ENCODE data around the gene TRAFD1. TPM values are rescaled to one million over a fixed set of nuclear protein-coding genes. Genes with fewer than 3 reads are reported as not detected.

The TRAFD1 gene
- total RNA-seq, 4 donors from 2014 or later = 28.2 to 37.7 (median 30.2) TPM

DNA sequence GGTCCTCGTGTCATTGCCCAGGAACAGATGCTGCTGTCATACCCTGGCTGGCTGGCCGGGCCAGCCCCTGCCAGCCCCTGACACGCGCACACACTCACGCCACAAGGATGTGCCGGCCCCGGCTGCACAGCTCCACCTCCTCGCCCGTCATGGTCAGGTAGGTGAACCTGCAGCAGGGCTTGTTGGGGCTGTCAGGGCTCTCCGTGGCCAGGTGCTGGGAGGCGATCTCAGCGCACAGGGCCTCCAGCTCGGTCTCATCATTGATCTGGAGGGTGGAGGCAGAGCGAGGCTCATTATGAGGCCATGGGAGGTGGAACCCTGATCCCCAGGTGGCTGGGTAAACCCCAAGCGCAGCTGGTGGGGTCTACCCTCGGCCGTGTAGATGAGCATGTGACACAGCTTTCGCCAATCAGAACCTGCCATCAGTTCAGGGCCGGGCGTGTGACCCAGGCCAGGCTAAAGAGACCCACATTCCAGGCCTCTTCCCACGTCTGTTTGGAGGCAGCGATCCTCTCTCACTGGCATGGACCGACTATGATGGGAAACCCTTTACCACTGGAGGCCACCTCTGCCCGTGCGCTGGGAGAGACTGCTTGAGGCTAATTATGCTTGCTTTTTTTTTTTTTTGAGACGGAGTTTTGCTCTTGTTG is 38.8 kb downstream of the TRAFD1 start:
- no peak overlapping the region for H3K27ac ChIP-seq
- H3K36me3 ChIP-seq = peaks cover 0 to 89% of the 10 kb centered on the region in 2 donors
- H3K27me3 ChIP-seq = no peaks in the 10 kb centered on the region
- no peak overlapping the region for H3K4me3 ChIP-seq
- ATAC-seq = no peak
- no peak for TF ChIP-seq POLR2A (IDR thresholded peaks at IDR 0.05)
- TF ChIP-seq, protein P1, sequence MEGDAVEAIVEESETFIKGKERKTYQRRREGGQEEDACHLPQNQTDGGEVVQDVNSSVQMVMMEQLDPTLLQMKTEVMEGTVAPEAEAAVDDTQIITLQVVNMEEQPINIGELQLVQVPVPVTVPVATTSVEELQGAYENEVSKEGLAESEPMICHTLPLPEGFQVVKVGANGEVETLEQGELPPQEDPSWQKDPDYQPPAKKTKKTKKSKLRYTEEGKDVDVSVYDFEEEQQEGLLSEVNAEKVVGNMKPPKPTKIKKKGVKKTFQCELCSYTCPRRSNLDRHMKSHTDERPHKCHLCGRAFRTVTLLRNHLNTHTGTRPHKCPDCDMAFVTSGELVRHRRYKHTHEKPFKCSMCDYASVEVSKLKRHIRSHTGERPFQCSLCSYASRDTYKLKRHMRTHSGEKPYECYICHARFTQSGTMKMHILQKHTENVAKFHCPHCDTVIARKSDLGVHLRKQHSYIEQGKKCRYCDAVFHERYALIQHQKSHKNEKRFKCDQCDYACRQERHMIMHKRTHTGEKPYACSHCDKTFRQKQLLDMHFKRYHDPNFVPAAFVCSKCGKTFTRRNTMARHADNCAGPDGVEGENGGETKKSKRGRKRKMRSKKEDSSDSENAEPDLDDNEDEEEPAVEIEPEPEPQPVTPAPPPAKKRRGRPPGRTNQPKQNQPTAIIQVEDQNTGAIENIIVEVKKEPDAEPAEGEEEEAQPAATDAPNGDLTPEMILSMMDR (IDR thresholded peaks at IDR 0.05) = no peak
- no peak for TF ChIP-seq EP300 (IDR thresholded peaks at IDR 0.05)
- no peak for TF ChIP-seq POLR2AphosphoS5 (IDR thresholded peaks at IDR 0.05)
- H3K4me1 ChIP-seq = no peaks in the 10 kb centered on the region
- 93% methylated on average over 3 to 5 of the region's 26 CpGs for WGBS, 2 donors (ENCODE audit: low coverage in 1 of 2)
- peaks cover 0 to 1% (median 0%) of the 10 kb centered on the region in 3 donors for H3K9me3 ChIP-seq

GRCh38 chr12:112165624-112166023 is 40.3 kb downstream of the TRAFD1 start:
- Histone ChIP-seq H3K36me3 (peaks cover 0 to 89% of the 10 kb centered on the region in 2 donors), H3K27me3 (no peaks in the 10 kb centered on the region), H3K4me1 (no peaks in the 10 kb centered on the region), H3K27ac (no peak overlapping the region), H3K4me3 (no peak overlapping the region), H3K9me3 (no peaks in the 10 kb centered on the region)
- ATAC-seq = no peak
- TF ChIP-seq POLR2AphosphoS5 (IDR thresholded peaks at IDR 0.05) (no peak), POLR2A (IDR thresholded peaks at IDR 0.05) (no peak), EP300 (IDR thresholded peaks at IDR 0.05) (no peak)
- TF ChIP-seq, protein P1 (IDR thresholded peaks at IDR 0.05) = no peak
- WGBS, 2 donors (ENCODE audit: low coverage in 1 of 2) = 87% methylated on average over 3 of the region's 13 CpGs; no CpG with 5 or more reads in 1 of the 2 donors

- Histone ChIP-seq H3K9me3 (no peaks in the 10 kb centered on the region), H3K4me3 (no peak overlapping the region), H3K4me1 (no peaks in the 10 kb centered on the region), H3K27ac (no peak overlapping the region), H3K27me3 (no peaks in the 10 kb centered on the region), H3K36me3 (peaks cover 0 to 89% of the 10 kb centered on the region in 2 donors)
- no peak for ATAC-seq
- TF ChIP-seq EP300 (IDR thresholded peaks at IDR 0.05) (no peak), POLR2A (IDR thresholded peaks at IDR 0.05) (no peak), POLR2AphosphoS5 (IDR thresholded peaks at IDR 0.05) (no peak)
- TF ChIP-seq, protein P1 (IDR thresholded peaks at IDR 0.05) = no peak
- no CpG with 5 or more reads among the region's 26 CpGs for WGBS, 2 donors (ENCODE audit: low coverage in 1 of 2)
Measured at GRCh38 chr12:112166051-112167015, 41.0 kb downstream of the TRAFD1 start.

GRCh38 chr12:112167031-112167461 is 41.7 kb downstream of the TRAFD1 start:
- TF ChIP-seq EP300 (IDR thresholded peaks at IDR 0.05) (no peak), POLR2A (IDR thresholded peaks at IDR 0.05) (no peak), POLR2AphosphoS5 (IDR thresholded peaks at IDR 0.05) (no peak)
- TF ChIP-seq, protein P1 (IDR thresholded peaks at IDR 0.05) = no peak
- Histone ChIP-seq H3K9me3 (no peaks in the 10 kb centered on the region), H3K4me1 (no peaks in the 10 kb centered on the region), H3K4me3 (no peak overlapping the region), H3K27me3 (no peaks in the 10 kb centered on the region), H3K36me3 (peaks cover 0 to 89% of the 10 kb centered on the region in 2 donors), H3K27ac (no peak overlapping the region)
- no CpG with 5 or more reads among the region's 12 CpGs for WGBS, 2 donors (ENCODE audit: low coverage in 1 of 2)
- ATAC-seq = no peak
